Astrocyte of the cerebellum (primary cell): Measurements from ENCODE around the gene COQ6.
"Not testable (repeated sequence)": the region's sequence is repeated elsewhere in the genome, so short reads cannot be mapped to it uniquely, and the experiment has no call there.

Source experiments
- DNase-seq: peaks from one replicate; pipeline ENCODE4 v3.0.0-alpha.2; 2011; ENCODE audit warnings: low read depth
- H3K4me3 ChIP-seq: 2 replicates; pipeline ENCODE4 v1.5.1; 2011; ENCODE audit warnings: mild to moderate bottlenecking, low read depth, low read length, moderate library complexity
- in situ Hi-C: cut with HindIII; loops from 2 replicates; pipeline ENCODE4 v1.10.0; 2017; ENCODE audit warnings: low sequenced_read_pairs
- TF ChIP-seq, protein P1 (sequence below): IDR thresholded peaks from 2 replicates; pipeline ENCODE4 v1.5.1; 2012; ENCODE audit warnings: low read length, low read depth, moderate library complexity, mild to moderate bottlenecking; ENCODE audit errors: missing control alignments

The COQ6 gene

GRCh38 chr14:73996731-73997107 is 46.6 kb downstream of the COQ6 start:
- in situ Hi-C loops, result no loop called here
- DNase-seq, result no peak
- no peak overlapping the region for H3K4me3 ChIP-seq
- TF ChIP-seq, protein P1, sequence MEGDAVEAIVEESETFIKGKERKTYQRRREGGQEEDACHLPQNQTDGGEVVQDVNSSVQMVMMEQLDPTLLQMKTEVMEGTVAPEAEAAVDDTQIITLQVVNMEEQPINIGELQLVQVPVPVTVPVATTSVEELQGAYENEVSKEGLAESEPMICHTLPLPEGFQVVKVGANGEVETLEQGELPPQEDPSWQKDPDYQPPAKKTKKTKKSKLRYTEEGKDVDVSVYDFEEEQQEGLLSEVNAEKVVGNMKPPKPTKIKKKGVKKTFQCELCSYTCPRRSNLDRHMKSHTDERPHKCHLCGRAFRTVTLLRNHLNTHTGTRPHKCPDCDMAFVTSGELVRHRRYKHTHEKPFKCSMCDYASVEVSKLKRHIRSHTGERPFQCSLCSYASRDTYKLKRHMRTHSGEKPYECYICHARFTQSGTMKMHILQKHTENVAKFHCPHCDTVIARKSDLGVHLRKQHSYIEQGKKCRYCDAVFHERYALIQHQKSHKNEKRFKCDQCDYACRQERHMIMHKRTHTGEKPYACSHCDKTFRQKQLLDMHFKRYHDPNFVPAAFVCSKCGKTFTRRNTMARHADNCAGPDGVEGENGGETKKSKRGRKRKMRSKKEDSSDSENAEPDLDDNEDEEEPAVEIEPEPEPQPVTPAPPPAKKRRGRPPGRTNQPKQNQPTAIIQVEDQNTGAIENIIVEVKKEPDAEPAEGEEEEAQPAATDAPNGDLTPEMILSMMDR, result no peak

- DNase-seq, result no peak
- H3K4me3 ChIP-seq, result no peak overlapping the region
- in situ Hi-C loops, result no loop called here
- TF ChIP-seq, protein P1, result no peak
Observed at GRCh38 chr14:73997108-73997943, 47.2 kb downstream of the COQ6 start.

DNA sequence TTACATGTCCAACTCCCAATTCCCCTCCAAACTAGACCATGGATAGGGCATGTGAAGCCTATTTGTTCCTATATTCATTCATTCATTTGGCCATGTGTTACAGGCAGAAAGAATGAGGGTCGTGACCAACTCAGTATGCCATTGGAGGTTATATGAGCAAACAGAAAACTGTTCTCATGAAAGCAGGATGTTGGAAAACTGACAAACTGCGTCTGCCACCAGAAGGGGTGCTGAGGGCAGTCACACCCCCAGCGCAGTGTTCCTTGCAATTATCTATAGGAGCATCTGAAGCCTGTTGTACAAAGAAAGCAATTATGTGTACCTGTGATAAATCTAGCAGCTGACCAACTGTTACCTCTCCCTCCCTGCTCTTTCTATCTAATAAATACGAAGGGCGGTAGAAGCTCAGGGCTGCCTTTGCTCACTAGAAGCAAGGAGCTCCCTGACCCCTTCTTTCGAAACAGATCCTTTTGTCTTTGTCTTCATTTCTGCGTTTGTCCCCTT is 47.9 kb downstream of the COQ6 start:
- no peak for DNase-seq
- no peak overlapping the region for H3K4me3 ChIP-seq
- TF ChIP-seq, protein P1, result no peak
- in situ Hi-C loops, result no loop called here

- in situ Hi-C loops, result no loop called here
- H3K4me3 ChIP-seq, result no peak overlapping the region
- no peak for DNase-seq
- TF ChIP-seq, protein P1, result no peak
Observed at GRCh38 chr14:73998726-73999125, 48.6 kb downstream of the COQ6 start.

GRCh38 chr14:74005664-74006063 is 55.6 kb downstream of the COQ6 start:
- DNase-seq, in situ Hi-C loops: not testable (repeated sequence)

GRCh38 chr14:74008843-74009499 is 58.9 kb downstream of the COQ6 start:
- TF ChIP-seq, protein P1, result no peak
- DNase-seq, result no peak
- in situ Hi-C loops, result no loop called here
- no peak overlapping the region for H3K4me3 ChIP-seq

More at GRCh38 chr14:74005664-74006063, 55.6 kb downstream of the COQ6 start:
- H3K4me3 ChIP-seq, result not testable (repeated sequence)
